T-cell (primary cell): ENCODE measurements around the gene PTPRD. TPM values are rescaled to one million over a fixed set of nuclear protein-coding genes. Genes with fewer than 3 reads are reported as not detected.

Source experiments
- ATAC-seq, 4 experiments: fragments of 200-7000 bp in 3 of 4; fragments of 150-1000 bp in 1 of 4; cut with Tn5 transposase; replicated peaks in 1 of 4; 1 replicate in 3 of 4; 2 replicates in 1 of 4; pipeline ENCODE4 v1.10.0; 2021; ENCODE audit warnings: moderate library complexity in 3 of 4, mild to moderate bottlenecking in 2 of 4, moderate number of reproducible peaks in 1 of 4
- CTCF ChIA-PET, 2 donors: fragments of 300-600 bp; sonication (Branson Sonifier 250); formaldehyde crosslinking; loops; one replicate each; lab custom pipeline; 2022; ENCODE audit warnings: antibody characterized with exemption in 2 of 2; lab: Charles Lee
- POLR2A ChIA-PET, 2 donors: fragments of 300-600 bp; sonication (Branson Sonifier 250); formaldehyde crosslinking; loops; one replicate each; lab custom pipeline; 2022; ENCODE audit warnings: antibody characterized with exemption in 2 of 2; lab: Charles Lee
- DNase-seq, 35 experiments: peaks; one replicate each; pipeline versions ENCODE4 v3.0.0 to v3.0.0-alpha.2; 2013 to 2023
- H3K27ac ChIP-seq: one replicate; pipeline ENCODE4 v1.5.1; 2013; ENCODE audit warnings: low read length
- H3K27me3 ChIP-seq, 2 experiments: replicated peaks in 1 of 2; 1 replicate in 1 of 2; 2 replicates in 1 of 2; pipeline versions ENCODE4 v1.6.1 to v1.7.0; 2013; ENCODE audit warnings: low read length in 1 of 2, mixed read lengths in 1 of 2; ENCODE audit not compliant: control insufficient read depth in 2 of 2, insufficient read depth in 2 of 2; ENCODE audit errors: extremely low read depth in 1 of 2
- H3K36me3 ChIP-seq, 2 donors: 1 replicate in 1 of 2; 2 replicates in 1 of 2; pipeline versions ENCODE4 v1.6.1 to v1.7.0; 2013; ENCODE audit warnings: low read length in 1 of 2; ENCODE audit not compliant: control insufficient read depth in 2 of 2, insufficient read depth in 1 of 2; ENCODE audit errors: extremely low read depth in 1 of 2
- H3K4me1 ChIP-seq, 2 experiments: 1 replicate in 1 of 2; 2 replicates in 1 of 2; pipeline versions ENCODE4 v1.6.1 to v1.7.0; 2013; ENCODE audit warnings: low read length in 2 of 2, mixed read lengths in 1 of 2; ENCODE audit not compliant: insufficient read depth in 2 of 2, control insufficient read depth in 1 of 2; ENCODE audit errors: extremely low read depth in 1 of 2
- H3K4me3 ChIP-seq, 2 donors: 1 replicate in 1 of 2; 2 replicates in 1 of 2; pipeline versions ENCODE4 v1.5.1 to v1.7.0; 2013; ENCODE audit warnings: mild to moderate bottlenecking in 2 of 2, low read length in 1 of 2, moderate library complexity in 1 of 2; ENCODE audit not compliant: control insufficient read depth in 1 of 2; ENCODE audit errors: extremely low read depth in 1 of 2
- H3K9me3 ChIP-seq: 2 replicates; pipeline ENCODE4 v1.7.0; 2013
- H3K27ac Mint-ChIP-seq, 2 donors: one replicate each; pipeline ENCODE4 v1.8.0; 2020 to 2021; ENCODE audit warnings: mild to moderate bottlenecking in 2 of 2, mixed read lengths in 2 of 2
- H3K27me3 Mint-ChIP-seq, 2 donors: one replicate each; pipeline ENCODE4 v1.8.0; 2021 to 2022; ENCODE audit warnings: mixed read lengths in 2 of 2
- H3K36me3 Mint-ChIP-seq: one replicate; pipeline ENCODE4 v1.8.0; 2021; ENCODE audit warnings: mixed read lengths
- H3K4me1 Mint-ChIP-seq, 3 donors: one replicate each; pipeline ENCODE4 v1.8.0; 2020 to 2022; ENCODE audit warnings: mixed read lengths in 3 of 3, mild to moderate bottlenecking in 1 of 3
- H3K4me3 Mint-ChIP-seq, 3 donors: one replicate each; pipeline ENCODE4 v1.8.0; 2020 to 2022; ENCODE audit warnings: mild to moderate bottlenecking in 3 of 3, mixed read lengths in 3 of 3, moderate library complexity in 3 of 3
- H3K9me3 Mint-ChIP-seq, 3 donors: one replicate each; pipeline ENCODE4 v1.8.0; 2020 to 2022; ENCODE audit warnings: mixed read lengths in 3 of 3
- WGBS: methylation state at CpG from one replicate; pipeline ENCODE4 v1.1.5; 2013; ENCODE audit warnings: missing lambda C conversion rate; ENCODE audit not compliant: insufficient coverage; 5-methylcytosine and 5-hydroxymethylcytosine counted together
- total RNA-seq, 35 experiments: library from RNA in 6 of 35; stranded (reverse) in 6 of 35; fragments of 120-200 nt in 1 of 35; gene quantifications; one replicate each; pipeline versions ENCODE4 v1.2.1 to v1.2.4 and lab custom pipeline; 2013 to 2026

PTPRD gene
- total RNA-seq, 5 donors from 2014 or later (not counting 1 experiment from before 2014, with no cell fraction given): 0.13 to 0.61 (median 0.38) TPM; not detected in 2

DNA sequence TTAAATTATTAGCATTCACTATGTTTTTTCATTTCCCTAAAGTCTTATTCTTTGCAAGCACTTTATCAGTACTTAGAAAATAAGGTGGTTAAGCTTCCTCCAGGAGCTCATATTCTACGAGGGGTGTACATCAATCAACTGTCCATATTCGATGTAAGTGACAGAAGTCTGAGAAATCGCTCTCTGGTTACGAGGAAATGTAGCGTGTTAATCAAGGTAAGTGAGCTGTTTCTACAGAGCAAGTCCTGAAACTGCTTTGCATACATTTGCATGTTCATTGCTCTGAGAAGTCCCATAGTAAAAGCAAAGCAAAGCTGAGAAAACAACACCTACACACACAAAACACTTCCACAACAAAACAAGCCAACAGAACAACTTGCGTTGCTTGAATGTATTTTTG lies 1919.3 kb downstream of the PTPRD start:
- Mint-ChIP-seq H3K4me3 (no peak overlapping the region), H3K9me3 (peaks cover 0 to 3% (median 0%) of the 10 kb centered on the region in 3 donors), H3K36me3 (no peaks in the 10 kb centered on the region), H3K27me3 (no peaks in the 10 kb centered on the region), H3K27ac (no peak overlapping the region), H3K4me1 (no peaks in the 10 kb centered on the region)
- no peaks in the 10 kb centered on the region for H3K27me3 ChIP-seq
- WGBS: 86% methylated on average over 5 of the region's 6 CpGs
- ChIA-PET CTCF (no interaction called here), POLR2A (no interaction called here)
- H3K9me3 ChIP-seq: no peaks in the 10 kb centered on the region
- H3K4me3 ChIP-seq: no peak overlapping the region
- no peak for ATAC-seq
- H3K36me3 ChIP-seq: no peaks in the 10 kb centered on the region
- DNase-seq: no peak
- H3K4me1 ChIP-seq: no peaks in the 10 kb centered on the region
- no peak overlapping the region for H3K27ac ChIP-seq

GRCh38 chr9:8686516-8686915 lies 1926.3 kb downstream of the PTPRD start:
- Histone ChIP-seq H3K36me3 (no peaks in the 10 kb centered on the region), H3K27me3 (no peaks in the 10 kb centered on the region), H3K9me3 (no peaks in the 10 kb centered on the region), H3K27ac (no peak overlapping the region), H3K4me3 (no peak overlapping the region), H3K4me1 (no peaks in the 10 kb centered on the region)
- Mint-ChIP-seq H3K4me3 (no peak overlapping the region), H3K9me3 (peaks cover 0 to 4% (median 3%) of the 10 kb centered on the region in 3 donors), H3K27ac (no peak overlapping the region), H3K36me3 (no peaks in the 10 kb centered on the region), H3K27me3 (no peaks in the 10 kb centered on the region), H3K4me1 (no peaks in the 10 kb centered on the region)
- ChIA-PET POLR2A (no interaction called here), CTCF (no interaction called here)
- no peak for ATAC-seq
- no CpG with 5 or more reads among the region's 2 CpGs for WGBS
- DNase-seq: no peak

DNA sequence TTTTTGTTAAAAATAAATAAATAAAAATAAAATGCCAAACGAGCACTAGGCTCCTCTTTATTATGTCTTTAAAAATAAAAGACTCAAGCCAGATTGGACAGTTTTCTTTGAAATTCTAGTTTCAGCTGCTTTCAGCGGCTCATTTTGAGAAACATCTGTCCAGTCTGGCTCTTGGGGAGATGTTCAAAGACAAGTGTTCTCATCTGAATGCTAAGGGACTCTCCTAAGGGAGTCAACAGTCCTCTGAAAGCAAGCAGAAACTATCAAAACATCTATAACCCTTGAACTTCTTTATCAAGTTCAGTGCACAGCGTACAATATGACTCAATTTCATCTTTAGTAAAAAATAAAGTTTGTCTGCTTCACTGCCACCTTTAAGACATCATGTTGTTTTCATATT lies 1927.0 kb downstream of the PTPRD start:
- Mint-ChIP-seq H3K27ac (no peak overlapping the region), H3K27me3 (no peaks in the 10 kb centered on the region), H3K36me3 (no peaks in the 10 kb centered on the region), H3K4me1 (no peaks in the 10 kb centered on the region), H3K4me3 (no peak overlapping the region), H3K9me3 (peaks cover 0 to 4% (median 3%) of the 10 kb centered on the region in 3 donors)
- DNase-seq (no peak), ATAC-seq (no peak)
- Histone ChIP-seq H3K36me3 (no peaks in the 10 kb centered on the region), H3K27me3 (no peaks in the 10 kb centered on the region), H3K4me3 (no peak overlapping the region), H3K27ac (no peak overlapping the region), H3K4me1 (no peaks in the 10 kb centered on the region), H3K9me3 (no peaks in the 10 kb centered on the region)
- ChIA-PET POLR2A (no interaction called here), CTCF (no interaction called here)
- no CpG with 5 or more reads among the region's 3 CpGs for WGBS

- CTCF ChIA-PET: no interaction called here
- no peak overlapping the region for H3K4me3 Mint-ChIP-seq
- Histone ChIP-seq H3K4me3 (no peak overlapping the region), H3K27ac (no peak overlapping the region), H3K36me3 (no peaks in the 10 kb centered on the region), H3K27me3 (no peaks in the 10 kb centered on the region), H3K4me1 (no peaks in the 10 kb centered on the region), H3K9me3 (no peaks in the 10 kb centered on the region)
- H3K27ac Mint-ChIP-seq: no peak overlapping the region
- no peak for DNase-seq
- no peaks in the 10 kb centered on the region for H3K4me1 Mint-ChIP-seq
- ATAC-seq: no peak
- H3K27me3 Mint-ChIP-seq: no peaks in the 10 kb centered on the region
- POLR2A ChIA-PET: no interaction called here
- peaks cover 0 to 4% (median 3%) of the 10 kb centered on the region in 3 donors for H3K9me3 Mint-ChIP-seq
- H3K36me3 Mint-ChIP-seq: no peaks in the 10 kb centered on the region
- WGBS: no CpG with 5 or more reads among the region's 4 CpGs
These were observed 1927.7 kb downstream of the PTPRD start for GRCh38 chr9:8684978-8685708.

DNA sequence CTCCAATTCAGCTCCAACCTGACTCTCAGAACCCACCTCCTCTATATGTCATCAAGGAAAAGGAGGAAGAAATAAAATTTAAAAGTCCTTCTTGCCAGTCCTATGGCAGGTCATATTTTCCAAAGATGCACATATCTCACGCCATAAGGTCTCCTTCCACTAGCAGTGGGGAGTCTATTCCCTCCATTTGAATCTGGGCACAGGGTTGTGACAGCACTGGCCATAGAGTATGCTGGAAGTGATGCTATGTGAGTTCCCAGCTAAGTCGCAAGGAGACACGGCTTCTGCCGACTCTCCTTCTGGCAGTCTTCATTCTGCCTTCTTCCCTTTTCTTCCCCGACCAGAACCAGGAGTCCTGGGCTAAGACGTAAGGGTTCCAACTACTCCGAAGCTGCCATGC lies 1929.3 kb downstream of the PTPRD start:
- 100% methylated on average over 1 of the region's 7 CpGs for WGBS
- no peaks in the 10 kb centered on the region for H3K4me1 ChIP-seq
- Mint-ChIP-seq H3K27me3 (no peaks in the 10 kb centered on the region), H3K9me3 (peaks cover 0 to 4% (median 0%) of the 10 kb centered on the region in 3 donors), H3K4me3 (no peak overlapping the region), H3K27ac (no peak overlapping the region), H3K36me3 (no peaks in the 10 kb centered on the region), H3K4me1 (no peaks in the 10 kb centered on the region)
- H3K27me3 ChIP-seq: no peaks in the 10 kb centered on the region
- no peak overlapping the region for H3K4me3 ChIP-seq
- no peak overlapping the region for H3K27ac ChIP-seq
- H3K9me3 ChIP-seq: no peaks in the 10 kb centered on the region
- ATAC-seq (no peak), DNase-seq (no peak)
- ChIA-PET CTCF (interaction anchor here in 1 of 2 donors (0.5 kb wide), 1 partner anchor 65 kb away, joined by 3 read pairs; no protein-coding TSS in a partner anchor), POLR2A (no interaction called here)
- no peaks in the 10 kb centered on the region for H3K36me3 ChIP-seq

DNA sequence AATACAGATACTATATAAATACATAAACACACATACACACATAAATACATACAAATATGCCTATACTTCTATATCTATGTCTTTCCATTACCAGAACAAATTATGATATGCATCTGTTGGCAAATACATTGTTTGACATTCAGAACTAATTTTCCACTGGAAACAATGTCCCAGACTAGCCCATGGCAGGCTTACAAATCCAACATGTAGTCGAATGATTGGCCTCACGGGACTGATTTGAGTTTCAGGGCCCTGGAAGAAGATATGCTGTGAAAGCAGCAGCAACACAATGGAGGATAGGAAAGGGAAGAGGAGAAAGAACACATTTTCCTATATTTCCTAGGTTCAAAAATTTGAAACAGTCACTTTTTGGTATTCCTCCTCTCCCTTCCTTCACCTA lies 1932.1 kb downstream of the PTPRD start:
- no peaks in the 10 kb centered on the region for H3K9me3 ChIP-seq
- Mint-ChIP-seq H3K4me3 (no peak overlapping the region), H3K9me3 (peaks cover 0 to 4% (median 0%) of the 10 kb centered on the region in 3 donors), H3K27me3 (no peaks in the 10 kb centered on the region), H3K4me1 (no peaks in the 10 kb centered on the region), H3K27ac (no peak overlapping the region), H3K36me3 (no peaks in the 10 kb centered on the region)
- WGBS: no CpG with 5 or more reads among the region's 2 CpGs
- DNase-seq (no peak), ATAC-seq (no peak)
- ChIA-PET CTCF (no interaction called here), POLR2A (no interaction called here)
- no peaks in the 10 kb centered on the region for H3K27me3 ChIP-seq
- no peak overlapping the region for H3K27ac ChIP-seq
- no peaks in the 10 kb centered on the region for H3K36me3 ChIP-seq
- H3K4me3 ChIP-seq: no peak overlapping the region
- no peaks in the 10 kb centered on the region for H3K4me1 ChIP-seq
